ENCODE data around the gene RNF224. TPM values are rescaled to one million over a fixed set of nuclear protein-coding genes. Genes with fewer than 3 reads are reported as not detected.

RNF224 gene
- total and polyA plus RNA-seq, 2 of the 13 experiments (the other 11 are each of a cell fraction or from before 2014, with no cell fraction given), result 0.09 TPM; not detected in 1

DNA sequence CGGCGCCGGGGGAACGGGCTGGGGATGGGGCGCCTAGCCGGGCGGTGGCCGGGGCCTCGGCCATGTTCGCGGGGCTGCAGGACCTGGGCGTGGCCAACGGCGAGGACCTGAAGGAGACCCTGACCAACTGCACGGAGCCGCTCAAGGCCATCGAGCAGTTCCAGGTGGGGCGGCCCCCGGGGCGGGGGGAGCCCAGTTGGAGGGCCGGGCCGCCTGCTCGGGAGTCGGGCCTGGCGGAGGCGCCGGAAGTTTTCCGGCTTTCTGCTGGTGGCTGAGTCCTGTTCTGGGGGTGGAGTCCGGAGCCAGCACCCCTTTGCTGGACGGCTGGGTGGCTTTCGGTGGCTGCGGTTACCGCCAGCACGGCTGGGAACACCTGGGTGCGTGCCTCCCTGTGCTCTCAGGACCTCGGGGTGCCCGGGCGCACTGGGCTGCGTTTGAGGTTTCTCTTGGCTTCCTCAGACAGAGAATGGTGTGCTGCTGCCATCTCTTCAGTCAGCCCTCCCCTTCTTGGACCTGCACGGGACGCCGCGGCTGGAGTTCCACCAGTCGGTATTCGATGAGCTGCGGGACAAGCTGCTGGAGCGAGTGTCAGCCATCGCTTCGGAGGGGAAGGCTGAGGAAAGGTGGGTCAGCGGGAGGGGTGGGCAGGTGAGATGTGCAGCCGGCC lies 28.3 kb downstream of the RNF224 start (continued):
- TF ChIP-seq, protein P1, sequence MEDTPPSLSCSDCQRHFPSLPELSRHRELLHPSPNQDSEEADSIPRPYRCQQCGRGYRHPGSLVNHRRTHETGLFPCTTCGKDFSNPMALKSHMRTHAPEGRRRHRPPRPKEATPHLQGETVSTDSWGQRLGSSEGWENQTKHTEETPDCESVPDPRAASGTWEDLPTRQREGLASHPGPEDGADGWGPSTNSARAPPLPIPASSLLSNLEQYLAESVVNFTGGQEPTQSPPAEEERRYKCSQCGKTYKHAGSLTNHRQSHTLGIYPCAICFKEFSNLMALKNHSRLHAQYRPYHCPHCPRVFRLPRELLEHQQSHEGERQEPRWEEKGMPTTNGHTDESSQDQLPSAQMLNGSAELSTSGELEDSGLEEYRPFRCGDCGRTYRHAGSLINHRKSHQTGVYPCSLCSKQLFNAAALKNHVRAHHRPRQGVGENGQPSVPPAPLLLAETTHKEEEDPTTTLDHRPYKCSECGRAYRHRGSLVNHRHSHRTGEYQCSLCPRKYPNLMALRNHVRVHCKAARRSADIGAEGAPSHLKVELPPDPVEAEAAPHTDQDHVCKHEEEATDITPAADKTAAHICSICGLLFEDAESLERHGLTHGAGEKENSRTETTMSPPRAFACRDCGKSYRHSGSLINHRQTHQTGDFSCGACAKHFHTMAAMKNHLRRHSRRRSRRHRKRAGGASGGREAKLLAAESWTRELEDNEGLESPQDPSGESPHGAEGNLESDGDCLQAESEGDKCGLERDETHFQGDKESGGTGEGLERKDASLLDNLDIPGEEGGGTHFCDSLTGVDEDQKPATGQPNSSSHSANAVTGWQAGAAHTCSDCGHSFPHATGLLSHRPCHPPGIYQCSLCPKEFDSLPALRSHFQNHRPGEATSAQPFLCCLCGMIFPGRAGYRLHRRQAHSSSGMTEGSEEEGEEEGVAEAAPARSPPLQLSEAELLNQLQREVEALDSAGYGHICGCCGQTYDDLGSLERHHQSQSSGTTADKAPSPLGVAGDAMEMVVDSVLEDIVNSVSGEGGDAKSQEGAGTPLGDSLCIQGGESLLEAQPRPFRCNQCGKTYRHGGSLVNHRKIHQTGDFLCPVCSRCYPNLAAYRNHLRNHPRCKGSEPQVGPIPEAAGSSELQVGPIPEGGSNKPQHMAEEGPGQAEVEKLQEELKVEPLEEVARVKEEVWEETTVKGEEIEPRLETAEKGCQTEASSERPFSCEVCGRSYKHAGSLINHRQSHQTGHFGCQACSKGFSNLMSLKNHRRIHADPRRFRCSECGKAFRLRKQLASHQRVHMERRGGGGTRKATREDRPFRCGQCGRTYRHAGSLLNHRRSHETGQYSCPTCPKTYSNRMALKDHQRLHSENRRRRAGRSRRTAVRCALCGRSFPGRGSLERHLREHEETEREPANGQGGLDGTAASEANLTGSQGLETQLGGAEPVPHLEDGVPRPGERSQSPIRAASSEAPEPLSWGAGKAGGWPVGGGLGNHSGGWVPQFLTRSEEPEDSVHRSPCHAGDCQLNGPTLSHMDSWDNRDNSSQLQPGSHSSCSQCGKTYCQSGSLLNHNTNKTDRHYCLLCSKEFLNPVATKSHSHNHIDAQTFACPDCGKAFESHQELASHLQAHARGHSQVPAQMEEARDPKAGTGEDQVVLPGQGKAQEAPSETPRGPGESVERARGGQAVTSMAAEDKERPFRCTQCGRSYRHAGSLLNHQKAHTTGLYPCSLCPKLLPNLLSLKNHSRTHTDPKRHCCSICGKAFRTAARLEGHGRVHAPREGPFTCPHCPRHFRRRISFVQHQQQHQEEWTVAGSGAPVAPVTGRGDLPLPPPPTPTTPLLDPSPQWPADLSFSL (CRISPR knock-in tag; IDR thresholded peaks at IDR 0.05), result no peak
- TF ChIP-seq ZNF264 (CRISPR knock-in tag; IDR thresholded peaks at IDR 0.05), result no peak
- TF ChIP-seq RBAK (CRISPR knock-in tag; IDR thresholded peaks at IDR 0.05), result no peak
- no peak for TF ChIP-seq KDM1A (CRISPR knock-in tag; IDR thresholded peaks at IDR 0.05)
- TF ChIP-seq, protein P2, sequence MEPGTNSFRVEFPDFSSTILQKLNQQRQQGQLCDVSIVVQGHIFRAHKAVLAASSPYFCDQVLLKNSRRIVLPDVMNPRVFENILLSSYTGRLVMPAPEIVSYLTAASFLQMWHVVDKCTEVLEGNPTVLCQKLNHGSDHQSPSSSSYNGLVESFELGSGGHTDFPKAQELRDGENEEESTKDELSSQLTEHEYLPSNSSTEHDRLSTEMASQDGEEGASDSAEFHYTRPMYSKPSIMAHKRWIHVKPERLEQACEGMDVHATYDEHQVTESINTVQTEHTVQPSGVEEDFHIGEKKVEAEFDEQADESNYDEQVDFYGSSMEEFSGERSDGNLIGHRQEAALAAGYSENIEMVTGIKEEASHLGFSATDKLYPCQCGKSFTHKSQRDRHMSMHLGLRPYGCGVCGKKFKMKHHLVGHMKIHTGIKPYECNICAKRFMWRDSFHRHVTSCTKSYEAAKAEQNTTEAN (CRISPR knock-in tag; conservative IDR thresholded peaks at IDR 0.05), result peak; percentile 11; the same call in 1 of the 2 replicates
- TF ChIP-seq, protein P3, sequence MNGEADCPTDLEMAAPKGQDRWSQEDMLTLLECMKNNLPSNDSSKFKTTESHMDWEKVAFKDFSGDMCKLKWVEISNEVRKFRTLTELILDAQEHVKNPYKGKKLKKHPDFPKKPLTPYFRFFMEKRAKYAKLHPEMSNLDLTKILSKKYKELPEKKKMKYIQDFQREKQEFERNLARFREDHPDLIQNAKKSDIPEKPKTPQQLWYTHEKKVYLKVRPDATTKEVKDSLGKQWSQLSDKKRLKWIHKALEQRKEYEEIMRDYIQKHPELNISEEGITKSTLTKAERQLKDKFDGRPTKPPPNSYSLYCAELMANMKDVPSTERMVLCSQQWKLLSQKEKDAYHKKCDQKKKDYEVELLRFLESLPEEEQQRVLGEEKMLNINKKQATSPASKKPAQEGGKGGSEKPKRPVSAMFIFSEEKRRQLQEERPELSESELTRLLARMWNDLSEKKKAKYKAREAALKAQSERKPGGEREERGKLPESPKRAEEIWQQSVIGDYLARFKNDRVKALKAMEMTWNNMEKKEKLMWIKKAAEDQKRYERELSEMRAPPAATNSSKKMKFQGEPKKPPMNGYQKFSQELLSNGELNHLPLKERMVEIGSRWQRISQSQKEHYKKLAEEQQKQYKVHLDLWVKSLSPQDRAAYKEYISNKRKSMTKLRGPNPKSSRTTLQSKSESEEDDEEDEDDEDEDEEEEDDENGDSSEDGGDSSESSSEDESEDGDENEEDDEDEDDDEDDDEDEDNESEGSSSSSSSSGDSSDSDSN (CRISPR knock-in tag; IDR thresholded peaks at IDR 0.05), result peak; percentile 74; the same call in 1 of the 2 replicates
- TF ChIP-seq SMAD1 (CRISPR knock-in tag; IDR thresholded peaks at IDR 0.05; ENCODE audit: borderline replicate concordance, low read depth), result no peak
- TF ChIP-seq KDM4B (CRISPR knock-in tag; IDR thresholded peaks at IDR 0.05), result no peak
- no peak for TF ChIP-seq ZNF703 (CRISPR knock-in tag; IDR thresholded peaks at IDR 0.05; ENCODE audit: borderline replicate concordance)
- TF ChIP-seq ZMAT3 (CRISPR knock-in tag; conservative IDR thresholded peaks at IDR 0.05), result no peak; the same call in 1 of the 2 replicates
- no peak for TF ChIP-seq ZNF382 (CRISPR knock-in tag; IDR thresholded peaks at IDR 0.05; ENCODE audit: borderline replicate concordance)
- TF ChIP-seq, protein P4, sequence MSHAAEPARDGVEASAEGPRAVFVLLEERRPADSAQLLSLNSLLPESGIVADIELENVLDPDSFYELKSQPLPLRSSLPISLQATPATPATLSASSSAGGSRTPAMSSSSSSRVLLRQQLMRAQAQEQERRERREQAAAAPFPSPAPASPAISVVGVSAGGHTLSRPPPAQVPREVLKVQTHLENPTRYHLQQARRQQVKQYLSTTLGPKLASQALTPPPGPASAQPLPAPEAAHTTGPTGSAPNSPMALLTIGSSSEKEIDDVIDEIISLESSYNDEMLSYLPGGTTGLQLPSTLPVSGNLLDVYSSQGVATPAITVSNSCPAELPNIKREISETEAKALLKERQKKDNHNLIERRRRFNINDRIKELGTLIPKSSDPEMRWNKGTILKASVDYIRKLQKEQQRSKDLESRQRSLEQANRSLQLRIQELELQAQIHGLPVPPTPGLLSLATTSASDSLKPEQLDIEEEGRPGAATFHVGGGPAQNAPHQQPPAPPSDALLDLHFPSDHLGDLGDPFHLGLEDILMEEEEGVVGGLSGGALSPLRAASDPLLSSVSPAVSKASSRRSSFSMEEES (CRISPR knock-in tag; IDR thresholded peaks at IDR 0.05), result no peak
- TF ChIP-seq ZNF556 (CRISPR knock-in tag; IDR thresholded peaks at IDR 0.05; ENCODE audit: borderline replicate concordance), result no peak
- no peak for TF ChIP-seq CBX2 (IDR thresholded peaks at IDR 0.05; ENCODE audit: low read depth, low read length)
- TF ChIP-seq CBX2 (CRISPR knock-in tag; IDR thresholded peaks at IDR 0.05; ENCODE audit: low read depth), result no peak
- TF ChIP-seq ZNF891 (CRISPR knock-in tag; IDR thresholded peaks at IDR 0.05), result peak; percentile 34; the same call in 1 of the 2 replicates
- TF ChIP-seq SSRP1 (CRISPR knock-in tag; IDR thresholded peaks at IDR 0.05), result no peak
- TF ChIP-seq JUND (CRISPR knock-in tag; IDR thresholded peaks at IDR 0.05), result no peak
